Measurements from ENCODE around the gene PROX2.

Gene PROX2

GRCh38 chr14:74881431-74882102 lies 5.6 kb upstream of the PROX2 start, which contains the start of gene DLST:
Gene DLST, plus strand, starts transcription at chr14:74881916. Its CDS starts 38 bp downstream, at chr14:74881954.
- peak; percentile 85 to 87 for DNase-seq (ENCODE audit: low read depth in 2 of 2)

- no peak for DNase-seq (ENCODE audit: low read depth in 2 of 2)
Observed at GRCh38 chr14:74879427-74880182, 3.7 kb upstream of the PROX2 start.

GRCh38 chr14:74875204-74875603 lies 741 bp downstream of the PROX2 start:
- no peak for DNase-seq (ENCODE audit: low read depth in 2 of 2)

GRCh38 chr14:74871819-74872218 lies 4.1 kb downstream of the PROX2 start:
- DNase-seq (ENCODE audit: low read depth in 2 of 2), result no peak

- DNase-seq (ENCODE audit: low read depth in 2 of 2), result no peak
Observed at GRCh38 chr14:74868739-74869138, 7.2 kb downstream of the PROX2 start.

GRCh38 chr14:74867673-74868072 lies 8.3 kb downstream of the PROX2 start:
- peak; percentile 34 to 40 for DNase-seq (ENCODE audit: low read depth in 2 of 2)

- no peak for DNase-seq (ENCODE audit: low read depth in 2 of 2)
Observed at GRCh38 chr14:74866708-74867389, 9.1 kb downstream of the PROX2 start.

GRCh38 chr14:74865156-74865555 lies 10.8 kb downstream of the PROX2 start:
- no peak for DNase-seq (ENCODE audit: low read depth in 2 of 2)

- DNase-seq (ENCODE audit: low read depth in 2 of 2), result no peak
Observed at GRCh38 chr14:74864198-74864597, 11.7 kb downstream of the PROX2 start.

GRCh38 chr14:74863274-74863673 lies 12.7 kb downstream of the PROX2 start:
- DNase-seq (ENCODE audit: low read depth in 2 of 2), result no peak

GRCh38 chr14:74861734-74862090 lies 14.2 kb downstream of the PROX2 start:
- DNase-seq (ENCODE audit: low read depth in 2 of 2), result no peak

- peak; percentile 89 to 99 for DNase-seq (ENCODE audit: low read depth in 2 of 2)
Observed at GRCh38 chr14:74860899-74861733, 14.8 kb downstream of the PROX2 start.

GRCh38 chr14:74859757-74860552 lies 16.0 kb downstream of the PROX2 start:
- DNase-seq (ENCODE audit: low read depth in 2 of 2), result no peak

GRCh38 chr14:74858022-74858421 lies 17.9 kb downstream of the PROX2 start:
- no peak for DNase-seq (ENCODE audit: low read depth in 2 of 2)

- DNase-seq (ENCODE audit: low read depth in 2 of 2), result no peak
Observed at GRCh38 chr14:74856366-74856765, 19.6 kb downstream of the PROX2 start.

GRCh38 chr14:74855945-74856344 lies 20.0 kb downstream of the PROX2 start:
- DNase-seq (ENCODE audit: low read depth in 2 of 2), result no peak

- DNase-seq (ENCODE audit: low read depth in 2 of 2), result no peak
Observed at GRCh38 chr14:74855021-74855420, 20.9 kb downstream of the PROX2 start.

GRCh38 chr14:74853581-74853980 lies 22.4 kb downstream of the PROX2 start:
- no peak for DNase-seq (ENCODE audit: low read depth in 2 of 2)

- DNase-seq (ENCODE audit: low read depth in 2 of 2), result no peak
Observed at GRCh38 chr14:74852922-74853530, 22.9 kb downstream of the PROX2 start.

- DNase-seq (ENCODE audit: low read depth in 2 of 2), result no peak
Observed at GRCh38 chr14:74848768-74849167, 27.2 kb downstream of the PROX2 start.

Data from stimulated activated CD4-positive, alpha-beta T cell treated with anti-CD3 and anti-CD28 coated beads, Interleukin-4, amount 100 ng/mL, for 48 hours (primary cell).